Lung (tissue), 12 donors: ENCODE data around the gene MUSTN1. TPM values are rescaled to one million over a fixed set of nuclear protein-coding genes. Genes with fewer than 3 reads are reported as not detected.

Source experiments
- ATAC-seq: fragments of 200-7000 bp; cut with Tn5 transposase; one replicate; pipeline ENCODE4 v1.9.1; 2020; ENCODE audit warnings: moderate number of reproducible peaks; ENCODE audit not compliant: insufficient read depth, low FRiP score
- DNase-seq, 3 donors: peaks; one replicate each; pipeline ENCODE4 v3.0.0-alpha.2; 2013 to 2017
- H3K27ac ChIP-seq, 2 donors: one replicate each; pipeline ENCODE4 v1.5.1; 2013; ENCODE audit warnings: mild to moderate bottlenecking in 2 of 2, moderate library complexity in 2 of 2, control low read depth in 1 of 2, inconsistent platforms in 1 of 2, low read depth in 1 of 2, low read length in 1 of 2
- H3K27me3 ChIP-seq, 3 donors: one replicate each; pipeline ENCODE4 v1.5.1; 2013; ENCODE audit warnings: low read length in 2 of 3; ENCODE audit not compliant: control insufficient read depth in 3 of 3, insufficient read depth in 3 of 3
- H3K36me3 ChIP-seq, 4 donors: one replicate each; pipeline ENCODE4 v1.5.1; 2013; ENCODE audit warnings: low read length in 4 of 4, mild to moderate bottlenecking in 1 of 4, moderate library complexity in 1 of 4; ENCODE audit not compliant: control insufficient read depth in 4 of 4, insufficient read depth in 4 of 4
- H3K4me1 ChIP-seq, 5 donors: one replicate each; pipeline ENCODE4 v1.5.1; 2013; ENCODE audit warnings: low read length in 5 of 5, mild to moderate bottlenecking in 2 of 5, moderate library complexity in 1 of 5; ENCODE audit not compliant: control insufficient read depth in 5 of 5, insufficient read depth in 5 of 5
- H3K4me3 ChIP-seq: one replicate; pipeline ENCODE4 v1.5.1; 2013; ENCODE audit warnings: mild to moderate bottlenecking, control low read depth, moderate library complexity
- H3K9ac ChIP-seq, 2 donors: one replicate each; pipeline ENCODE4 v1.5.1; 2013; ENCODE audit warnings: low read length in 2 of 2, control low read depth in 1 of 2; ENCODE audit not compliant: insufficient read depth in 1 of 2
- H3K9me3 ChIP-seq, 4 donors: one replicate each; pipeline ENCODE4 v1.5.1; 2013; ENCODE audit warnings: low read length in 3 of 4, mild to moderate bottlenecking in 1 of 4, moderate library complexity in 1 of 4; ENCODE audit not compliant: control insufficient read depth in 4 of 4, insufficient read depth in 3 of 4
- CTCF ChIP-seq: IDR thresholded peaks from 2 replicates; pipeline ENCODE4 v1.5.1; 2012; ENCODE audit warnings: mild to moderate bottlenecking; ENCODE audit errors: control extremely low read depth, extremely low read depth
- WGBS, 2 donors: extraction: QIAGEN DNeasy Blood & Tissue Kit; methylation state at CpG; one replicate each; pipeline ENCODE4 v1.1.7; 2013; 5-methylcytosine and 5-hydroxymethylcytosine counted together
- polyA plus RNA-seq, 2 donors: library from polyadenylated mRNA; stranded (reverse); fragments of 200-250 nt; gene quantifications; one replicate each; pipeline ENCODE4 v1.2.1, GENCODE V29; 2013
- total RNA-seq, 2 donors: library from RNA; depleted of rRNA in 1 of 2; stranded (reverse); fragments of >200 nt in 1 of 2; gene quantifications; one replicate each; pipeline ENCODE4 v1.2.1, GENCODE V29; 2014 to 2021
- donor health status: control.
- donor health status: control.
- donor health status: Bipolar disorder and iron deficiency.
- donor health status: healthy.
- donor health status: DM: yes; HTN: yes; CAD: no.

The MUSTN1 gene
- total and polyA plus RNA-seq, 4 donors, result 3.3 to 39.0 (median 7.8) TPM

GRCh38 chr3:52857864-52858263 lies 23.0 kb upstream of the MUSTN1 start:
- WGBS, 2 donors, result 88 to 97% methylated on average over 5 of the region's 5 CpGs
- no peak for TF ChIP-seq CTCF
- ATAC-seq (no peak), DNase-seq (no peak)
- H3K4me1 ChIP-seq, result peaks cover 0 to 2% (median 0%) of the 10 kb centered on the region in 5 donors
- H3K9me3 ChIP-seq, result no peaks in the 10 kb centered on the region
- peaks cover 0 to 4% (median 0%) of the 10 kb centered on the region in 4 donors for H3K36me3 ChIP-seq
- H3K4me3 ChIP-seq, result no peak overlapping the region
- H3K27ac ChIP-seq, result no peak overlapping the region
- no peak overlapping the region for H3K9ac ChIP-seq
- H3K27me3 ChIP-seq, result no peaks in the 10 kb centered on the region

- Histone ChIP-seq H3K9ac (no peak overlapping the region), H3K27me3 (no peaks in the 10 kb centered on the region), H3K4me1 (peaks cover 0 to 7% (median 3%) of the 10 kb centered on the region in 5 donors), H3K9me3 (no peaks in the 10 kb centered on the region), H3K27ac (no peak overlapping the region), H3K36me3 (peaks cover 0 to 7% (median 0%) of the 10 kb centered on the region in 4 donors), H3K4me3 (no peak overlapping the region)
- no peak for DNase-seq
- no peak for TF ChIP-seq CTCF
- no peak for ATAC-seq
- WGBS, 2 donors, result 92% methylated on average over 3 of the region's 3 CpGs
Observed at GRCh38 chr3:52857133-52857532, 22.3 kb upstream of the MUSTN1 start.

- whole genome bisulfite sequencing, 2 donors, result 86 to 93% methylated on average over 5 of the region's 5 CpGs
- Histone ChIP-seq H3K9ac (no peak overlapping the region), H3K36me3 (peaks cover 0 to 10% (median 2%) of the 10 kb centered on the region in 4 donors), H3K27ac (no peak overlapping the region), H3K9me3 (no peaks in the 10 kb centered on the region), H3K27me3 (no peaks in the 10 kb centered on the region), H3K4me3 (no peak overlapping the region), H3K4me1 (peaks cover 0 to 10% (median 4%) of the 10 kb centered on the region in 5 donors)
- ATAC-seq (no peak), DNase-seq (no peak)
- TF ChIP-seq CTCF, result no peak
Observed at GRCh38 chr3:52856666-52857065, 21.8 kb upstream of the MUSTN1 start.

GRCh38 chr3:52854013-52854412 lies 19.2 kb upstream of the MUSTN1 start:
- 92 to 94% methylated on average over 2 of the region's 2 CpGs for WGBS, 2 donors
- DNase-seq, result peak in 1 of 3 donors; percentile 22
- H3K36me3 ChIP-seq, result peaks cover 0 to 28% (median 10%) of the 10 kb centered on the region in 4 donors
- H3K27ac ChIP-seq, result no peak overlapping the region
- no peaks in the 10 kb centered on the region for H3K9me3 ChIP-seq
- H3K27me3 ChIP-seq, result no peaks in the 10 kb centered on the region
- no peak for ATAC-seq
- H3K9ac ChIP-seq, result no peak overlapping the region
- H3K4me1 ChIP-seq, result peaks cover 0 to 10% (median 4%) of the 10 kb centered on the region in 5 donors
- H3K4me3 ChIP-seq, result no peak overlapping the region
- TF ChIP-seq CTCF, result no peak
